GM18907 (cell line): Measurements from ENCODE around the gene TMEM38B.

Experiments used
- ATAC-seq: cut with Tn5 transposase; IDR thresholded peaks from one replicate; pipeline ENCODE4 v1.9.1; 2021; ENCODE audit warnings: mild to moderate bottlenecking, moderate library complexity; ENCODE audit not compliant: unreplicated experiment

Gene TMEM38B

GRCh38 chr9:105694190-105694847, at the start of gene TMEM38B:
TSS of gene TMEM38B (plus strand) at chr9:105694541. CDS start at chr9:105694661, 120 bp downstream.
- peak; percentile 81 for ATAC-seq

DNA sequence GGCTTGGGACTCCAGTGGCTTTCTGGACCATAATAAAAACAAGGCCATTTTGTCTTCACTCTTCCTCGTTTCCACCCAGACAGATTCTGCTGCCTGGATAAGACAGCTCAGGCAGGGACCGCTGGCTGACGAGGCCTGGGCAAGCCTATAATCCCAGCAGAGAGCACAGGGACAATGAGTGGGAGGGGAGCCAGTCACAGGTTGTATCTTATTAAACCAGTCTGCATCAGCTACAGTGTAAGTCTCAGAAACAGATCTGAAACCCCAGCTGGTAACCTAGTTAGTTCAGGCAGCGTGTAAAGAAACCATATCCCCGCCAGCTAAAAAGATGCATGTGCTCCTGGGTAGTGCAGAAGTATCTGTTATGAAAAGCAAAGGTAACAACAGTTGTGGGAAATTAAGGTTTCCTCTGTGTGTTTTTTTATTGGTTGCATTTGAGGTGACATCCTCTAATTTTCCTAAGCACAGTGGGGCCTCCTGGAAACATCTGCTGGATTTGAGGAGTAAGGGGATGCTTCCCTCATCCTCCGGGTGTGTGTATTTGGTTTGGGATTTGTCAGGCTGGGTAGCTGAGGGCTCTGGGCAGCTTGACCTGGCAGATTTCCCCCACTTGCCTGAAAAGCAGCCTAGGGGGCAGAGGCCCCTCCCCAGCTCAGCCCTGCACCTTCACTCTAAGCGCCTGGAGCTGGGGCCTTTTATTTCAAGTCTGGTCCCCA, 47.3 kb upstream of the TMEM38B start:
- ATAC-seq: no peak

GRCh38 chr9:105647595-105648349, 46.6 kb upstream of the TMEM38B start:
- ATAC-seq: no peak

GRCh38 chr9:105651806-105652205, 42.5 kb upstream of the TMEM38B start:
- ATAC-seq: no peak

DNA sequence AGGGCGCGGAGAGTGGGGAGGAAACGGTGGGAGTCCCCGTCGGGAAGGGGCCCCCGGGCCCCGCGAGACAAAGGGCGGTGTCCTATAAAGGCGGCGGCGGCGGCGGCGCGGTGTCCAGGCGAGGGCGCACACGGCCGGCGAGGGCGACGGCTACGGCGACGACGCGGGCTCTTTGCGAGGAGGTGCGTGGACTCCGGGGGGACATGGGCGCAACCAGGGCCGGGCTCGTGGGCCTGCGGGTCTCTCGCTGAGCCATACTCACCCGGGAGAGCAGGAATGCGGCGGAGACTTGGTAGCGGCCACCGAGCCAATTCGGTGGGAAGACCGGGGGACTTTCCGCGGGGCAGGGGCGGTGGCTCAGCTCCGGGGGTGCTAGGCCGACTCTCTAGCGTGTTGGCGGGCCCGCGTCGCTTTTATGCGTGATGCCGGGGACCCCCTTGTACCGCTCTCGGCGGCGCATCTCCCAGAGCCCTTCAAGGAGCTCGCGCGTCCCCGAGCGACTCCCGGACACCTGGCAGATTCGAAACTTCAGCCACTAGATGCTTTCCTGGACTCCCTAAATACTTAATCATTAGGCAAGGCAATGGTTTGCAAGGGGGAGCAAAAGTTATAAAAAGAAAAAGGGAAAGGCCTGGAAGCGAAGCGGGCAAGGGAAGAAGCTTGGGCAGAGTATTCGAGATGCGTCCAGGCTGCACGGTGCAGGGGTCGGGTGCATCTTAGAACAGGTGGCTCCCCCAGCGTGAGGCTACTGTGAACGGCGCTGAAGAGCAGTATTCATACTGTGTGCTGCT, 38.0 kb upstream of the TMEM38B start:
- ATAC-seq: peak; percentile 65

- ATAC-seq: no peak
These were observed 36.0 kb upstream of the TMEM38B start for GRCh38 chr9:105658351-105658750.

GRCh38 chr9:105661011-105661410, 33.3 kb upstream of the TMEM38B start:
- ATAC-seq: no peak

DNA sequence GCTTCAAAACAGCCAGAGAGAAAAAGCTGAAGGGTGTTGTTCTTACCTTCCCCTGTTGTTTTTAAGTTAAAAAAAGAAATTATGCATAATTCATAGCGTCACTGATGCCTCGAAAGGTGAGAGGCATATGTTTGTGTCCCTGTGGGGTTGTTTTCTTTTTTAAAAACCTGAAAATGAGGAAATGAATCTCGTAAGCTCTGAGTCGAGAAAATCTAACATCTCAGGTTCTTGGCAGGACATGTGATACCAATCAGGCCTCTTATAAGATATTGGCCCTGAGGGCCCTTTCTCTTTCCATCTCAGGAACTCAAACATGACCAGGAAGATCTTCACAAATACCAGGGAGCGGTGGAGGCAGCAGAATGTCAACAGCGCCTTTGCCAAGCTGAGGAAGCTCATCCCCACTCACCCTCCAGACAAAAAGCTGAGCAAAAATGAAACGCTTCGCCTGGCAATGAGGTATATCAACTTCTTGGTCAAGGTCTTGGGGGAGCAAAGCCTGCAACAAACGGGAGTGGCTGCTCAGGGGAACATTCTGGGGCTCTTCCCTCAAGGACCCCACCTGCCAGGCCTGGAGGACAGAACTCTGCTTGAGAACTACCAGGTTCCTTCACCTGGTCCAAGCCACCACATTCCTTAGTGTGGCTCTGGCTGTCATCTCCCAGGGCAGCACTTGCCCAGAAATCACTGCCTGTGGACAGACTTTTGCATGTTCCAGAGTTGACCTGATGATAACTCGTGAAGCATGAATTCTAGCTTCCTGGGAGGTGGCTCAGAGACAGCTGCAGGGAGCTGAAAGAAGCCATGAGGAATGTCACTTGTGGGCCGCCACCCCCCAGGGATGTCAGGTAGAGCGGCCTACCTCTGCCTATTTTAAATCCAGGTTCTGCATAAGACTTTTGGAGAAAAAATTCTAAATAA, 31.9 kb upstream of the TMEM38B start, which contains the start of gene TAL2:
TSS of gene TAL2 (plus strand) at position 274 of the 921 bp plus-strand sequence. CDS start at position 314, 40 bp downstream.
- ATAC-seq: peak; percentile 91

GRCh38 chr9:105663914-105664313, 30.4 kb upstream of the TMEM38B start:
- ATAC-seq: no peak

DNA sequence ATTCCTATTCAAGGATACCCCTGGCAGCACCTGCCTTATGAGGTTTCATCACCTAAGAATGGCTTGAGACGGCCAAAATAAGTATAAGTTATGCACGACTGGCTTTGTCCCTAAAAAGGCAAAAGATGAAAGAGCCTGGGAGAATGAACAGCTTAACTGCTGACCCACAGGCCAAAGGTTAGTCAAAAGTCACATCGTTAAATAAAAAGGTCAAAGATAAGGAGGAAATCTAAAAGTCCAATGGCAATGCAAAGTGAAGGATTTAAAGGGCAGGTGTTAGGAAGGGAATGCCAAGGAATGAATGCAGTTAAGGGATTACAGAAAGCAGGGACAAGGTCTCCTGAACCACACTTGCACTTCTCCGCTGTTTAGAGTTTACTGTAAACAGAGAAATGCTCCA, 26.5 kb upstream of the TMEM38B start:
- no peak for ATAC-seq

DNA sequence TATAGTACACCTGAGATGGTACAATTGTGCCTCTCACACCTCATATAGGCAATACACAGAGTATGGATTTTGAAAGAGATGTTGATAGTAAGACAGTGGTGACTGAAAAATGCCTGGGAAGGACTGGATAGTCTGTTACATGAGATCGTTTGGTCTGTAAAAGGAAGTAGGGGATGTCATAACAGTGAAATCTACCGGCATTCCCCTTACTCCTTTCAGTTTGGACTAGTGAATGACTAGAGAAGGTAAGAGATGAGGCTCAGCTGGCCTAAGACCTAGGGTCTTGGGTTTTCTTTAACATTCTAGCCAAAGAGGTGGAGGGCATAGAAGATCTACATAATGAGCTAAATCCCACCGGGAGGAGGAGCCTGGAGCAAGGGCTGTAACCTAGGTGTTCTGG, 24.0 kb upstream of the TMEM38B start:
- ATAC-seq: no peak

DNA sequence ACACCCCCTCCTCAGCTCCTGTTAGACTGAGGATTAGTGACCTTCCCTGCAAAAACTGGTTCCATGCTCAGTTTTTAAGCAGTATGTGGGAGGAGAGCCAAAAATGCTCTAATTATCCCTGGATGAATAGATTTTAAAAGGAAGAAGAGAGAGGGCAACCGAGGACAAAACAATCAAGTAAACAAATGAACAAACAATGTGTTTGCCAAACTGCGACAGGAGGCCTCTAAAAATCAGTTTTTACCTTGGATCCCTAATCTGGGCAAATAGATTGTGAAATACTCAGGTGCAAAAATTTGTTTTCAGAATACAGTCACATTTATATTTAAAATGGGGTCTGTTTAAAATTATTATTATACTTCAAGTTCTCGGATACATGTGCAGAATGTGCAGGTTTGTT, 23.6 kb upstream of the TMEM38B start:
- ATAC-seq: no peak

GRCh38 chr9:105672711-105673234, 21.6 kb upstream of the TMEM38B start:
- ATAC-seq: no peak

DNA sequence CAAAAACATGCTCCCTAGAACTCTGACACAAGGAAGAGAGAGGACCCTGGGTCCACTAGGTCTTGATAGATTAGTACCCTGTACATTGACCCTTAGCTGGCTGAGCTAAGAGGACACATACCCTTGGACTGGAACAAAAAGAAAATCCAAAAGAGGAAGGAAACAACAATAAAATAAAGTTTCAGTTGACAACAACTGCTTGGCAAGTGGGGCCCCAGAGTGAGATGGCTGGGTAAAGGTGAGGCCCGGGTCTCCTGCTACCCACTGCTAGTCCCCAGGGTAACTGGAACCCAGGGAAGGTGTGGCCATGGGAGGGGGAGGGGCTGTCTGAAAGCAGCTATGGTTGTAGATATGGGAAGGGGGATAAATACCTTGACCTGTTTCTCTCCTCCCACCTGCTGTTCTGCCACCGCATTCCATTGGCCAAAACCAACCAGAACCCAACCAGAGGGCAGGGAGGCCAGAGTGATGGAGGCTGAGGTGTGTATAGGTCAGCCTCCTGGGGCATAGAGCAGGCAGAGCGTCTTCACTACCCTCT, 20.4 kb upstream of the TMEM38B start:
- ATAC-seq: no peak

DNA sequence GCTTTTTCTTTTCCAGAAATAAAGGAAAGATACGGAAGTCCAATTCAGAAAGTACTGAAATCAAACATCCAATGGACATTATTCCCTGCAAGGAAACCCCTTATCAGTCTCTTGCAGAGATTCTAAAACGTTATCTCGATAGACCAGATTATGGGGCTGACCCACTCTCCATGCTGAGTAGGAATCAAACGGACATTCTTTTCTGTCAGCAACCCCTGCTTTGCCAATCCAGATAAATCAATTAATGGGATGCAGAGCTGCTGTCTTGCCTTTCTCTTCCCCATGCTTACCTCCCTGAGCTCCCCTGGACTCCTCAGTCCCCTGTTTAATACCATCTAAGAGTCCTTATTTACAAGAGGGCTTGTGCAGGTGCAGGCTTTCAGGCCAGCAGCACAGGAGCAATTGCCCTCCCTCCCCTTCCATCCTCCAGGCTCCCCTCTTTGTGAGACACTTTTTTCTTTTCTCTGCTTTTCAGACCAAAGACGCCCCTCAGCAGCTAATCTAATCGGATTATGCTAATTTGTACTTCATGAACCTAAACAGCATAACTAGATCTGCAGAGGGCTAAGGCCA, 17.9 kb upstream of the TMEM38B start:
- ATAC-seq: no peak

- no peak for ATAC-seq
These were observed 16.2 kb upstream of the TMEM38B start for GRCh38 chr9:105678163-105678562.

- ATAC-seq: no peak
These were observed 15.6 kb upstream of the TMEM38B start for GRCh38 chr9:105678781-105679180.

GRCh38 chr9:105679257-105680022, 14.9 kb upstream of the TMEM38B start:
- ATAC-seq: no peak
